Fibroblast of skin of right quadriceps (primary cell): ENCODE data around the gene EXOC2.

Experiments used
- DNase-seq: peaks from one replicate; pipeline ENCODE4 v3.0.0-alpha.2; 2013

The EXOC2 gene

GRCh38 chr6:437037-437392 lies 255.9 kb downstream of the EXOC2 start:
- DNase-seq: peak; percentile 17

- DNase-seq: peak; percentile 80
Observed at GRCh38 chr6:436308-437036, 256.5 kb downstream of the EXOC2 start.

- no peak for DNase-seq
Observed at GRCh38 chr6:435441-436307, 257.3 kb downstream of the EXOC2 start.
